Fibroblast of the aortic adventitia (primary cell): ENCODE measurements around the gene MGLL. TPM values are rescaled to one million over a fixed set of nuclear protein-coding genes. Genes with fewer than 3 reads are reported as not detected.
A peak's percentile ranks its signal among the peaks of the same experiment; 100 is the strongest.

Experiments used
- DNase-seq: peaks from one replicate; pipeline ENCODE4 v3.0.0-alpha.2; 2010; ENCODE audit warnings: low read depth
- H3K4me3 ChIP-seq: 2 replicates; pipeline ENCODE4 v1.5.1; 2011; ENCODE audit warnings: low read depth, mild to moderate bottlenecking, control low read depth, low read length, moderate library complexity
- CTCF ChIP-seq: IDR thresholded peaks from 2 replicates; pipeline ENCODE4 v1.5.1; 2011; ENCODE audit warnings: mild to moderate bottlenecking, low read length, control low read depth, inconsistent platforms; ENCODE audit not compliant: insufficient read depth
- total RNA-seq: library from RNA; depleted of rRNA; stranded (reverse); fragments of >200 nt; gene quantifications from 2 replicates; pipeline ENCODE4 v1.2.3, GENCODE V29; 2012; ENCODE audit warnings: low replicate concordance

MGLL gene
- total RNA-seq, 1 donor: 25.8 TPM

GRCh38 chr3:127784865-127785710, 37.2 kb downstream of the MGLL start:
- DNase-seq: no peak
- TF ChIP-seq CTCF: no peak
- no peak overlapping the region for H3K4me3 ChIP-seq

GRCh38 chr3:127784283-127784682, 38.0 kb downstream of the MGLL start:
- TF ChIP-seq CTCF: no peak
- DNase-seq: no peak
- no peak overlapping the region for H3K4me3 ChIP-seq

GRCh38 chr3:127783642-127784160, 38.6 kb downstream of the MGLL start:
- no peak overlapping the region for H3K4me3 ChIP-seq
- TF ChIP-seq CTCF: no peak

GRCh38 chr3:127783166-127783565, 39.1 kb downstream of the MGLL start:
- DNase-seq: no peak
- H3K4me3 ChIP-seq: no peak overlapping the region
- TF ChIP-seq CTCF: no peak

More at GRCh38 chr3:127783642-127784160, 38.6 kb downstream of the MGLL start:
- no peak for DNase-seq

- no peak overlapping the region for H3K4me3 ChIP-seq
- no peak for TF ChIP-seq CTCF
- DNase-seq: peak; percentile 85
Measured at GRCh38 chr3:127781411-127782001, 40.8 kb downstream of the MGLL start.

GRCh38 chr3:127780536-127781400, 41.5 kb downstream of the MGLL start:
- TF ChIP-seq CTCF: no peak
- peak; percentile 31 for DNase-seq
- no peak overlapping the region for H3K4me3 ChIP-seq
